GM18873 (cell line): Measurements from ENCODE around the gene CARS1.

Experiments
- ATAC-seq: cut with Tn5 transposase; IDR thresholded peaks from one replicate; pipeline ENCODE4 v1.9.1; 2021; ENCODE audit warnings: mild to moderate bottlenecking, moderate library complexity, moderate number of reproducible peaks; ENCODE audit not compliant: unreplicated experiment, low FRiP score

CARS1 gene

DNA sequence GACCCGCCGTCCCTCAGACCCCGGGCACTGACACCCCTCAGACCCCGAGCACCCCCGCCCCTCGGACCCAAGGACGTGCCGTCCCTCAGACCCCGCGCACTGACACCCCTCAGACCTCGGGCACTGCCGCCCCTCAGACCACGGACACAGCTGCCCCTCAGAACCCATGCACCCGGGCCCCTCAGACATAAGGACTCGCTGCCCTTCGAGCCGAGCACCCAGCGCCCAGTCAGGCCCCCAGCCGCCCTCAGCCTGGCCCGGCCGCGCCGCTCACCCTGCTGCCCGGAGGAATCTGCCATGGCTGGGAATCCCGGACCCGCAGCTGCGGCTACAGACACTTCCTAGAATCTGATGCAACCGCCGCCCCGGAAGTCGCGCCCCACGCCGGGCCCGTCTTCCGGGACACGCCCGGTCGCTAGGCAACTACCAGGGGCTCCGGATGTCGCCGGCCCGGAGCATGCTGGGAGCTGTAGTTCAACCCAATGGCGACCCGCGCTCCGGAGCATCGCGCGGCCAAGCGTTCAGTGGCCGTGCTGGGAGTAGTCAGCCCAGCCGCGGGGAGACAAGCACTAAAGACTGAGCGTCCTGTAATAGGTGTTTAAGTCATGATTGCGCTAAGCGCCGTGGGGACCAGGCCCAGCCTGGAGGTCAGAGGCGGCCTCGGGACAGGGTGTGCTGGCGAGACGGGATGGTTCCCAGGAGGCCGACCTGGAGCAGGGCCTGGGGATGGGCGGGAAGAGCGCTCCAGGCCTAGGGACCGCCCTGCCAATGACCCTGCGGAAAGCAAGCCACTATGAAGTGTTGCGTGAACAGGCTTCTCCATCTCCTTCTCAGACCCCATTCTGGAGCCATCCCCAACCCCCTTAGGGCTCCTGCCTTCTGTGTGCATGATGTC lies at the start of gene CARS1:
TSS of gene CARS1 (minus strand) at position 355 of the 895 bp plus-strand sequence. CDS start at position 299, 56 bp downstream.
- peak; percentile 88 for ATAC-seq

DNA sequence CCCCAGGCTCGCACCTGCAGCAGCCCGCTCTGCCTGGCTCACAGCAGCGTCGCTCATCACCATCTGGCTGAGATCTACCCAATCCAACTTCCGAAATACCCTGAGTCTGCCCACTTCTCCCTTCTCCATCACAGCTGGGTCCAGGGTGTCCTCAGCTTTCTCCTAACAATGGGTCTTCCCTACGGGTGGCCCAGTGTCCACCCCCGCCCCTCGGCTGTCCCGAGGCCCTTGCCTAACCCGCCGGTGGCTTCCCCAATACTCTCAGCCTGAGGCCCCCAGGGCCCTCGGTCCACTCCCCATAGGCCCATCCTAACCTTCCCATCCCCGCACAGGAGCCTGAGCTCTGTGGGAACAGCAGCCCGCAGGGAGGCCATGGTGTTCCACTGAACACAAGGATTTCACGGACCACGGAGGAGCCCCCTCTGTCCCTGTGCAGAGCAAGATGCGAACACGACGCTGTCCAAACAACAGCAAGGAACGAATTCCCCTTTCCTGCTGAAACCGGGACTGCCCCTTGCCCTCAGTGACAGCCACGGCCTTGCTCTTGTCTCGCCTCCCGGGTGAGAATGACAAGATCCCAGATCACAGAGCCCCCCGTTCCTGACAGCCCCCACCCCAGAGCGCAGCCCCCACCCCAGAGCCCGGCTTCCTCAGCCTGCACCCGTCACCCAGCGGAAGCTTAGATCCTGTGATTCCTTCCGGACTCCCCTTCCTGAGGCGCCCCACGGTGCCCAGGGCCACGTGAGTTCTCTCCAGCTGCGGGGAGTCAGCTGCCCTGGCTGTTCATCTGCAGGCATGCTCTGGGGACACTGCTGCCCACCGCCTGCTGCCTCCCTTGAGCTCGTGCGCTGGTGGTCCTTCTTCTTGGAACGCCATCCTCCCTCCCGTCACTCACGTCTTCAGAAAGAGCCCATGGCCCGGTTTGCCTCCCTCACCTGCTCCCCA lies 48.8 kb upstream of the CARS1 start:
- ATAC-seq, result no peak

DNA sequence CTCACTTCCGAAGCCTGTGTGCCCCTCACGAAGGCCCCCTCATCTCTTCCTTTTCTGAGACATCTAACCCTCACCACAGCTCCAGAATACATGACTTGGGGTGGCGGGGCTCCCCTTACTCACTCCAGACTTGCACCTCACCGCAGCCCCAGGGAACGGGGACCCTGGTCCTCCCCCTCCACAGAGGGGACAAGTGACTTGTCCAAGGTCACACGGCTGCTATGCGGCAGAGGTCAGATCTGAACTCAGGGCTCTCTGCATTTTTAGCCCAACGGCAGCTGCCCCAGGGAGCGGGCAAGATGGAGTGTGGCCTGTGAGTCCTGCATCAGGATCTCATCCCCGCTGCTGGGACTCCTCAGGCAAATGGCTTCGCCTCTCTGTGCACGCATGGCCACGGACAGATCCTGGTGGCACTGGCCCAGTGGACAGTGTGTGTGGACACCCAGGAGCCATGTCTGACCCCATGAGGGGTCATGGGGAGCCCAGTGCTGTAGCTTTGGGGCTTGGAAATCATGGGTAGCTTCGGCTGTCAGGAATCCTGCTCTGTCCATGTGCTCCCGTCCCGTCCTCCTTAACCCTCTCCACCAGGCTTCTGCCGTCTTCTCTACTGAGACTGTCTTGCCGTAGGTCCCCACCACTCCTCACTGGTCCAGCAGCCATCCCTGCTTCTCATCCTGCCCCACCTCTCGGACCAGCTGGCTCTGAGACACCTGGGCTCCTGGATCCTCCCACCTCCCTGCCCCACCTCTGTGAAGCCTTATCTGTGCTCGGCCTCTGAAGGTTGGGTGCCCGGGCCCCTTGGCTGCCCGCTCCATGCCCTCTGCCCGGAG lies 48.0 kb upstream of the CARS1 start:
- no peak for ATAC-seq

DNA sequence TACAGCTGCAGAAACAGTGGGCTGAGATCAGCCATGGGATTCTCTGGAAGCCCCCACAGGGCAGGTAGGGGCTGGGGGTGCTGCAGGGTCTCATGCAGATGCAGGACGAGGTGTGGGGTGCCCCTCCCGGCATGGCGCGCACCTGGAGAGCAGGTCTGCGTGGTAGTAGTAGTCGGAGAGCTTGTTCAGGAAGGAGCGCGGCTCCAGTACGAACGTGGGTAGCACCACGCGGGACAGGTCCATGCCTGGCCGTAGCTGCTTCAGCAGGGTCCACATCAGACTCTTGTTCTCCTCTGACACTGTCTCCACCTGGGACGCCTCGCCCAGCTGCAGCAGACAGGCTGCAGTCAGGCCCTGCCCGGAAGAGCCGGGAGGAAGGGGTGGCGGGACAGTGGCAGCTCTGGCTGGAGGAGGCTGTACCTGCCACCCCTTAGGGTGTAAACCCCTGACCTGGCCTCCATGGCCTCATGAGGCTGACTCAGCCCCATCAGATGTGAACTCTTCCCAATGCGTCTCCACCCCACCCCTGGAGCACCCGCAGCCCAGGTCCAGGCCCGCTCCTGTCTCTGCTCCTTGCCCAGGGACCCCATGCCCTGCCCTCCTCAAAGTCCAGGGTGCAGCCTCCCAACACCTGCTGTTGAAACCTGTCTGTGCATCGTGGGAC lies 47.0 kb upstream of the CARS1 start:
- ATAC-seq, result no peak

DNA sequence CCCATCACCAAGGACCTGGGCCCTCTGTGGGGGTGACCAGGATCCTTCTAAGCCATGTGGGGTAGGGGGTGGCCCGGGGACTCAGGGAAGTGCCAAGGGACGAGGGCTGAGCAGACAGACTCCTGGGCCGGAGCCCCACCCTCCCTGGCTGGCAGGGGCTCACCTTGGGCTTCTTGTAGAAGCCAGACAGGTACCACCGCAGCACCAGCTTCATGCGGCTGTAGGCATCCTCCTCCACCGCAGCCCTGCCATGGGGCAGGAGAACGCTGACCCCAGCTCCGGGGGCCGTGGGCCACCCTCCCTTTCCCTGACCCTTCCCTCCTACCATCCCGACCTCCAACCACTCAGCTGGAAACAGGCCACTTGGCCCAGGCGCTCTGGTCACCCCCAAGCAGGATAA lies 45.9 kb upstream of the CARS1 start:
- ATAC-seq, result no peak

DNA sequence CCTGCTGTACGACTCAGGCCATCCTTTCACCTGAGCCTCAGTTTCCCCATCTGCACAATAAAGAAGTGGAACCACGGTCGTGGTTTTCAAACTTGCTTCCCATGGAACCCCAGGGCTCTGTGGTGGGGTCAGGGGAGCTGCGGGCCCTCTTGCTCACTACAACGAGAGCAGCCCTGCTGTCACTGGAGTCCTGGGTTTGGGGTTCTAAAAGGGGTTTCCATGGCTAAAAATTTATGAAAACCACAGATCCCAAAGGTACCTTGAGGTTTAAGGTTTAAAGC lies 45.4 kb upstream of the CARS1 start:
- ATAC-seq, result no peak

DNA sequence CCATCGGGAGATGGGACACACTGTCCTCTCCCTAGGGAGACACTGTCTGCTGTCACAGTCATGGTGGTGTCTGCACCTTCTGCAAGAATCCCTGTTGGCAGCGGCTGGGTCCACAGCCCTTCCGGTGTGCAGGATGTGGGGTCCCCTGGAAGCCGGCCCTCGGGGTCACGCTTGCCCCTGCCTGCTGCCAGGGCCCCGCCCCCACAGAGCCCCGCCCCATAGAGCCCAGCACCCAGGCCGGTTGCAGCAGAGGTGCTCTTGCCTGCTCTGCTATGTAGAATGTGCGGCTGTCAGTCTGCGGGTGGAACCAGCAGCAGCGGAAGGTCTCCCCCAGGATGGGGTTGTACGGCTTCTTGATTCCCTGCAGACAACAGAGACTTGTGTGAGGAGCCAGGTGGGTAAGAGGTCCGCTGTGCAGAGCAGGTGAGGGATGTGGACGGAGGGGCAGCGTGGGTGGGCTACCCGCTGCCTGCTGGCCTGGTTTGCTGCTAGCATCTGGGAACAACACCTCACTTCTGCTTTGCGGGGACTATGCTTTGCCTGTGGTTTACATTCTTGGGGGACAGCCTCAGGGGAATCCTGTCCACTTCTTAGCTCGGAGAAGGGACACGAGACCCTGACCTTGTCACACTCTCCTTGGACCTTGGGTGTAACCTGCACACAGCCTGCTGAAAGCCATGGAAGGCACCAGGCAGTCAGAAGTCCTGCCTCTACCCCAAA lies 44.9 kb upstream of the CARS1 start:
- ATAC-seq, result no peak

DNA sequence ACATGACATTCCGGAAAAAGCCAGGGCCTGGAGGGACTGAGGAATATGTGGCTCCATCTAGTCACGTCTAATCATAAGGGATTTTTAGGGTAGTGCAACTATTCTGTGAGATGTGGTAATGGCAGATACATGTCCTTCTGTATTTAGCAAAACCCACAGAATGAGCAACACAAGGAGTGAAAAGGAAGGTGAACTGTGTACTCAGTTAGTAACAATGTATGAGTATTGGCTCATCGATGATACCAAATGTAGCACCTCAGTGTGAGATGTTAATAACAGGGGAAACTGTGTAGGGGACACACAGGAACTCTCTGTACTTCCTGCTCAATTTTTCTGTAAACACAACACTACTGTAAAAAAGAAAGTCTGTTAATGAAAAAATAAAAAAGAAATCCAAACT lies 42.0 kb upstream of the CARS1 start:
- ATAC-seq, result no peak

DNA sequence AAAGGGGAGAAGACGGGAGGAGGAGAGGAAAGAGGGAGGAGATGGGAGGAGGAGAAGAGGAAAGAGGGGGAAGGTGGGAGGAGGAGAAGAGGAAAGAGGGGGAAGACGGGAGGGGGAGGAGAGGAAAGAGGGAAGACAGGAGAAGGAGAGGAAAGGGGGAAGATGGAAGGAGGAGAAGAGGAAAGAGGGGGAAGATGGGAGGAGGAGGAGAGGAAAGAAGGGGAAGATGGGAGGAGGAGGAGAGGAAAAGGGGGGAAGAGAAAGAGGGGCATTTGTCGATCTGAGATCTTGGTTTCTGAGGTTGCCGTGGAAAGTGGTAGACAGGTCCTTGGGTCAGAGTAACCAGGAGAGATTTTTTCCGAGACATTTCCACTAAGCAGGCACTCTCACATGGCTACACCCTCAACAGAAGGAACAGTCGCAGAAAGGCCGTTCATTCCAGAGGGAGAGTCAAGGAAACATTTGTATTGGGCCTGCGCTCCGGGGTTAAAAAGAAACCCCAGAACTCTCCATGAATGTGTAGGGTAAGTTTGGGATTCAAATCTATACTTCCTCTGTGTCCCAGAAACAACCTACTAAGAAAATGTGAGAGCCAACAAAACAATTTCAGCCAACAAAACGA lies 39.8 kb upstream of the CARS1 start:
- no peak for ATAC-seq

DNA sequence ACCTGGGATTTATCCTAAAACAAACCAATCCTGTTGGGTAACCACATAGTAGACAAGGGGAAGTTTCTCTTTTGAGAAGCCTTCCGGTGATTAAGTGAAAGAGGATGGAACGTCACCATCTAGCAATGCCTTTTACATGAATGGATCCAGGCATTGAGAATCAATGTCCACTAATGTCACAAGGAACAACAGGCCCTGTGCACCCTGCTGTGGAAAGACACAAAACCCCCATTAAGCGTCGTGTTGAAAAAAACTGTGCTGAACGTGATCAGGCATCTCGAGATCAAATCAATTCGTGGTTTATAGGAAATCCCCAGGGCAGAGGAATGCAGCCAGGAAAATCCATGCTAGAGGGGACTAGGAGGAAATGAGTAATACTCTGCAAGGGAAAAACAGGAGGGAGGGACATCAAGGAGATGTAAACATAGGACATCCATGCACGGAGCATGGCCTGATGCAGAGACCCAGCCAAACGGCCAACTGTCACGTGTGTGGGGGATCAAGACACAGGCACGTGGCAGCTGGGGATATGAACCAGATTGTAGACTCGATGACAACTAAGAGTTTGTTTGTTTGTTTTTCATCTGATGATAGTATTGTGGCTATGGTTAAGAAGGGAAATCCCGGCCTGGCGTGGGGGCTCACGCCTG lies 38.6 kb upstream of the CARS1 start:
- ATAC-seq, result no peak

DNA sequence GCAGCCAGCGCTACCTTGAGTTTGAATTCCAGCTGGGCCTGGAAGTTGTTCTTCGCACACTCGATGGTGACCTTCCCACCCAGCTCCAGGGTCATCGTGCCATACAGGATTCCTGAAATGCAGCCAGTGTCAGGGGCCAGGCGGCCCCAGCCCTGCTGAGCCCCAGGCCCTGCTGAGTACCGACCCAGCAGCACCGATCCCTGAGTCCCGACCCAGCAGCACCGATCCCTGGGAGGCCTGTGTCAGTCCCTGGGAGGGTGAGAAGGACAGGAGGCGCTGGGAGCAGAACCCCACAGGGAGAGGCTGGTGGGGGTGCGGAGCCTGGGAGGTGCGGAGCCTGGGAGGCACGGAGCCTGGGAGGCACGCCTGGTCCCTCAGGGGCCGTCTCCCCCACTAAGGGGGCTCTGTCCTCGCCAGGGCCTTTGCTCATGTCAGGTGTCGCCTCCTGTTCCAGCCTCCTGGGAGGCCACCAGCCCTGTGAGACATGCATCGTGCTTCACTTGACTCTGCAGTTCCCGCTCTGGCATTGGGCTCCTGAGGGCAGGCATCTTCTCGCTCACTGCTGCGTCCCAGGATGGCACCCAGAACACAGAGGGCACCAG lies 37.1 kb upstream of the CARS1 start:
- ATAC-seq, result no peak

DNA sequence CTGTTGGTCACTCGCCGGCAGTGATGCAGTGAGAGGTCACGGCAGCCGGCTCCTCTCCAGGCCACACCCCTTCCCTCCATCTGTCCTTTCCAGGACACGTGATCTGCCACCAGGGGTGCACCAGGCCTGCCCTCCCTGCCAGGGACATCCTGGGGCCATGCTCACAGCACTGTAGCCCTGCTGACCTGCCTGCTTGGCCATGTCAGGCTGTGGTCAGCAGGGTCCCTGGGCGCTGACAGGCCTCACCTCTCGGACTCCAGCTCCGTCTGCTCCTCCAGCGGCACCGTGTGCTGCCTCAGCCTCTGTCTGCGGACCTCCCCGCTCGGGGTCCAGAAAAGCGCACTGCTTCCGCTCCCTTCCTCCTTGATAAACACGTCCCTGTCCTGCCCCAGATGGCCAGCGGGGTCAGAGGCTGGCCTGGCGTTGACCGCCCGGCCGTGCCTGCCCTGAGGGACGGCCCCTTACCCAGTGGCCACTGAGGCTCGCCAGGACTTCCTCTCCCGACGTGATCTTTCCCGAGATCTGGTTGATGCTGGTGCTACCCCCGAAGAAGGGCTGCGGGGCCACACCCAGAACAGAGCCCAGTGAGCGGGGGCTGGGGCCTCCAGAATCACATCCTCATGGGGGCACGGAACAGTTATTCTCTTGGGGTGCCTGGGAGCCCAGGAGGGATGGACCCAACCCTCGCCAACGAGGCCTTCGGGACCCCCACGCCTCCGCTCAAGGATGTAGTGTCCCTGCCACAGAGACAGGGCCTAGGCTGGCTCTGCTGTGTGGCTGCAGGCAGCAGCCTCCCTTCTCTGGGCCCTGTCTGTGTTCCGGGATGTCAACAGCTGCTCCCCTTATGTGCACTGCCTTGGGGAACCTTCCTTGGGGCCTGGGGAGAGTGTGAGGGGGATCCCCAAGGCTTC lies 36.3 kb upstream of the CARS1 start:
- ATAC-seq, result no peak

DNA sequence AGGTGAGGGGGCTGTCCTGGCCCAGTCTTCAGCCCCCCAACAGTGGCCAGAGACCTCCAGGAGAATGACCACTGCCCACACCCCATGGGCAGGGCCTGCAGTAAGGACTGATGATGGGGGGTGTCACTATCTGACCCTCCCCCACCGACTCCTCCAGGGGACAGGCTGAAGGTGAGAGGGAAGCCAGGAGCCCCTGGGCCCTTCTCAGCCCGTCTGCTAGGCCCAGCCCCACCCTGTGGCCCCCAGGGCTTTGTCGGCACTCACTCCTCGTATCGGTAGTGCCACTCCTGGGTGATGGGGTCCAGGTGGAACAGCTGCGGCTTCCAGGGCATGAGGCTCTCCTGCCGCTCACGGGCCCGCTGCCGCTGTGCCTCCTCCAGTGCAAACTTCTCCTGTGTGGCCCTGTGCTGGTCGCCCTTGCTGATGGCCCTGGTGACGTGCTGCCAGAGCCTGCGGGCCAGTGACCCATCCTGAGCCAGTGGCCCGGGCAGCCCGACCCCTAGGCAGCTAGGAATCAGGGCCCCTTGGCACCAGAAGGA lies 35.4 kb upstream of the CARS1 start:
- no peak for ATAC-seq

DNA sequence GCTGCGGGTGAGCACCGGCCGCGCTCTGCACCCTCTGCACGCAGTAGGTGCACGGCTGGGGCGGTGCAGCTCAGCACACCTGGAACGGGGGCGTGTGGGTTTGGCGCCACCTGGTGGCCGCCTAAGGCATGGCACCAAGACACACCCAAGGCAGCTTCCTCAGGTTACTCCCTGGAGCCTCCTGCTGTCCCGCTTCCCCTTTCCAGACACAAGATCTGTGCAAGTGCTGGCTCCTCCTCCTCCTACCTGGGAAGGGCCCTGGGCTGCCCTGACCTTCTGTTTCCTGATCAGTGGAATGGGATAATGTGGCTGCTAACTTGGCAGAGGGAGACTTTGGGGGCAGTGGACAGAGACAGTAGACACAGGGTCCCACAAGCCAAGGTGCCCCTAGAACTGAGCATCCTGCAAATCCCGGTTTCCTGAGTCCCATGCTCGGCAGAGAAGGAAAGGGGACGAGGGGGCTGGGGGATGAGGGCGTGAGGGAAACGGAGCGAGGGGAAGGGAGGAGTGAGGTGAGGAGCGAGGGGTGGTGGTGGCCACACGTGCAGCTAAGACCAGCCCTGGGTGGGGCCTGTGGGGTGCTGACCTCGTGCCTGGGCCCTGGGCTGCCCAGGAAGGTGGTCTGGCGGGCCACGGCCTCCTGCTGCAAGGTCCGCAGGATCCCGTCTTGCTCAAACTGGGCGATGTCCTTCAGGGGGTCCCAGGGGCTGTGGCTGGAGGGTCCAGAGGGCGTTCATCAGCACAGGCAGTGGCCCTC lies 34.8 kb upstream of the CARS1 start:
- no peak for ATAC-seq

DNA sequence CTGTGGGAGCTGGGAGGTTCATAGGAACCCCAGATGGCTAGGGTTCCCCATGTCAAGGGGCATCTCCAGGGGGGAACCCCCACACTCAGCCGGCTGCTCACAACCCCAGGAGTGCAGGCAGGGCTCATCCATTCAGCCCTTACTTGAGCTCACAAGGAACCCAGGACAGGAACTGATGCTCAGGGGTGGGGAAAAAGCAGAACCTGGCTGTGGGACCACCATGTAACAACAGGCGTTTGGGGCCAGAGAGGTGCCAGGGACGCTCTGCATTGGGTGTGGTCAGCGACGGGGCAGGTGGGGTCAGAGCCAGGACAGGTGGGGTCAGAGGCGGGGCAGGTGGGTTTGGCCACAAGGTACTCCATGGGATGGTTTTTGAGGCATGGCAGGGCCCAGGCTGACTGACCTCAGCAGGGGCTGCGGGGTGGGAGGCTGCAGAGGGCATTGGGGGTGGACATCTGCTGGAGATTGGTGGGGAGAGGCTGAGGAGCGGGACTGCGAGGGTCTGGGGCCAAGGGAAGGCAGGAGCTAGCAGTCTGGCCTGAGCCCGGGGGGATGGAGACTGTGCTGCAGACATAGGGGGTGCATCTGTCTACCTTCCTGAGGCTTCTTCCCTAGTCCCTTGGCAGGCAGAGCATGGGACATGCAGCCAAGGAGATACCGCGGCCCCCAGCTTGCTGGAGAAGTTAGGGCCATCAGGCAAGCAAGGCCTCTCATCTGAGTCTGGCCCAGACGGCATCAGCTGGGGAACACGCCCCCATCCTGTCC lies 34.0 kb upstream of the CARS1 start:
- no peak for ATAC-seq
